SK-N-SH (cell line): ENCODE data around the gene CHGA. TPM values are rescaled to one million over a fixed set of nuclear protein-coding genes. Genes with fewer than 3 reads are reported as not detected.
A peak's percentile ranks its signal among the peaks of the same experiment; 100 is the strongest.

ENCODE experiments used
- CTCF ChIA-PET: fragments of 300-600, 350-600 bp; formaldehyde crosslinking; extraction: SDS; loops from one replicate; lab custom pipeline; 2021; lab: Yijun Ruan, JAX
- POLR2A ChIA-PET: fragments of 350-600 bp; sonication (Branson Sonifier 250); formaldehyde crosslinking; extraction: SDS; loops from one replicate; lab custom pipeline; 2020; ENCODE audit warnings: antibody characterized with exemption, inconsistent platforms; lab: Yijun Ruan, JAX
- DNase-seq: peaks from one replicate; pipeline ENCODE4 v3.0.0; 2012
- H2AFZ ChIP-seq: fragments of 200-600 bp; sonication (generic); 2 replicates; pipeline ENCODE4 v1.8.1; 2016; ENCODE audit warnings: antibody characterized with exemption, mild to moderate bottlenecking, low read depth
- H3F3A ChIP-seq: fragments of 200-600 bp; sonication (generic); replicated peaks from 2 replicates; pipeline ENCODE3; 2016; ENCODE audit warnings: antibody characterized with exemption, mild to moderate bottlenecking; ENCODE audit not compliant: insufficient read depth
- H3K27ac ChIP-seq, 2 experiments: fragments of 200-500 bp in 1 of 2; fragments of 200-600 bp in 1 of 2; sonication (Bioruptor generic) in 1 of 2; sonication (generic), shearing (Covaris generic) in 1 of 2; 2 replicates each; pipeline versions ENCODE4 v1.5.1 to v1.6.1; 2014 to 2016; ENCODE audit warnings: low read depth in 2 of 2, inconsistent platforms in 1 of 2, low read length in 1 of 2, mild to moderate bottlenecking in 1 of 2, mixed read lengths in 1 of 2
- H3K27me3 ChIP-seq: fragments of 200-600 bp; sonication (generic), shearing (Covaris generic); 2 replicates; pipeline ENCODE4 v1.6.1; 2016; ENCODE audit warnings: mixed run types; ENCODE audit not compliant: insufficient read depth
- H3K36me3 ChIP-seq, 2 experiments: fragments of 200-500 bp in 1 of 2; fragments of 200-600 bp in 1 of 2; sonication (Bioruptor generic) in 1 of 2; sonication (generic) in 1 of 2; replicated peaks in 1 of 2; 2 replicates each; pipeline versions ENCODE3 to v1.5.1; 2014 to 2016; ENCODE audit warnings: low read length in 1 of 2, mild to moderate bottlenecking in 1 of 2; ENCODE audit not compliant: insufficient read depth in 2 of 2, control insufficient read depth in 1 of 2
- H3K4me1 ChIP-seq, 2 experiments: fragments of 200-500 bp in 1 of 2; fragments of 200-600 bp in 1 of 2; sonication (Bioruptor generic) in 1 of 2; sonication (generic), shearing (Covaris generic) in 1 of 2; 2 replicates each; pipeline versions ENCODE4 v1.5.1 to v1.6.1; 2014 to 2016; ENCODE audit warnings: low read depth in 1 of 2, low read length in 1 of 2, mixed run types in 1 of 2; ENCODE audit not compliant: insufficient read depth in 2 of 2, control insufficient read depth in 1 of 2
- H3K4me2 ChIP-seq: fragments of 200-600 bp; sonication (generic), shearing (Covaris generic); 2 replicates; pipeline ENCODE4 v1.6.1; 2017; ENCODE audit warnings: mixed run types
- H3K4me3 ChIP-seq, 2 experiments: fragments of 200-500 bp in 1 of 2; fragments of 200-600 bp in 1 of 2; sonication (Bioruptor generic) in 1 of 2; sonication (generic), shearing (Covaris generic) in 1 of 2; 2 replicates each; pipeline versions ENCODE4 v1.5.1 to v1.8.1; 2014 to 2016; ENCODE audit warnings: low read depth in 2 of 2, inconsistent platforms in 1 of 2, low read length in 1 of 2, mild to moderate bottlenecking in 1 of 2, mixed read lengths in 1 of 2, moderate library complexity in 1 of 2
- H3K79me2 ChIP-seq: fragments of 200-600 bp; sonication (generic); 2 replicates; pipeline ENCODE4 v1.8.1; 2017; ENCODE audit warnings: mild to moderate bottlenecking; ENCODE audit not compliant: insufficient read depth
- H3K9ac ChIP-seq: fragments of 200-600 bp; sonication (generic); 2 replicates; pipeline ENCODE4 v1.6.1; 2017; ENCODE audit warnings: mixed run types
- H3K9me2 ChIP-seq: fragments of 200-600 bp; sonication (generic); 2 replicates; pipeline ENCODE4 v1.6.1; 2017; ENCODE audit warnings: mixed run types
- H3K9me3 ChIP-seq: fragments of 200-600 bp; sonication (generic); 2 replicates; pipeline ENCODE4 v1.6.1; 2017; ENCODE audit warnings: mixed run types, mild to moderate bottlenecking, moderate library complexity
- H4K20me1 ChIP-seq: fragments of 200-600 bp; sonication (generic); 2 replicates; pipeline ENCODE4 v1.6.1; 2017; ENCODE audit warnings: mild to moderate bottlenecking, mixed run types; ENCODE audit not compliant: insufficient read depth
- GABPA ChIP-seq: IDR thresholded peaks from 2 replicates; pipeline ENCODE4 v1.4.0; 2012; ENCODE audit warnings: low read depth, mild to moderate bottlenecking
- GATA2 ChIP-seq: sonication (generic); formaldehyde crosslinking; IDR thresholded peaks from 2 replicates; pipeline ENCODE4 v1.5.0; 2020; ENCODE audit warnings: mild to moderate bottlenecking, missing genetic modification reagents
- IRF3 ChIP-seq: fragments of 150-350 bp; IDR thresholded peaks from 2 replicates; pipeline ENCODE4 v1.6.1; 2016; ENCODE audit warnings: mild to moderate bottlenecking, low read depth, low read length
- MXI1 ChIP-seq: IDR thresholded peaks from 2 replicates; pipeline ENCODE4 v1.6.1; 2012; ENCODE audit warnings: mild to moderate bottlenecking, low read depth, low read length, improper control_type of control experiment
- NRF1 ChIP-seq: IDR thresholded peaks from 2 replicates; pipeline ENCODE4 v1.6.1; 2012; ENCODE audit warnings: low read depth, mild to moderate bottlenecking, low read length
- RAD21 ChIP-seq: IDR thresholded peaks from 2 replicates; pipeline ENCODE4 v1.6.1; 2012; ENCODE audit warnings: mild to moderate bottlenecking, low read length
- RFX5 ChIP-seq: IDR thresholded peaks from 2 replicates; pipeline ENCODE4 v1.6.1; 2012; ENCODE audit warnings: mild to moderate bottlenecking, improper control_type of control experiment, low read length
- RXRA ChIP-seq: IDR thresholded peaks from 2 replicates; pipeline ENCODE4 v1.4.0; 2012; ENCODE audit warnings: low read depth, mild to moderate bottlenecking, borderline replicate concordance
- SIN3A ChIP-seq: IDR thresholded peaks from 2 replicates; pipeline ENCODE4 v1.6.1; 2012; ENCODE audit warnings: low read depth, mild to moderate bottlenecking, low read length, moderate library complexity, borderline replicate concordance
- SMC3 ChIP-seq: IDR thresholded peaks from 2 replicates; pipeline ENCODE4 v1.6.1; 2012; ENCODE audit warnings: low read depth, low read length, improper control_type of control experiment
- TEAD4 ChIP-seq: IDR thresholded peaks from 2 replicates; pipeline ENCODE4 v1.4.0; 2012; ENCODE audit warnings: mild to moderate bottlenecking, borderline replicate concordance; ENCODE audit not compliant: insufficient read depth
- USF1 ChIP-seq: IDR thresholded peaks from 2 replicates; pipeline ENCODE4 v1.4.0; 2012; ENCODE audit warnings: low read depth, borderline replicate concordance
- YY1 ChIP-seq: IDR thresholded peaks from 2 replicates; pipeline ENCODE4 v1.4.0; 2012; ENCODE audit warnings: low read depth, mild to moderate bottlenecking
- WGBS: methylation state at CpG from one replicate; pipeline ENCODE4 v1.1.6; 2017; ENCODE audit warnings: low lambda C conversion rate; 5-methylcytosine and 5-hydroxymethylcytosine counted together
- polyA plus RNA-seq, 3 experiments: library from polyadenylated mRNA; depleted of rRNA; stranded (reverse); fragments of >200 nt; gene quantifications; 2 replicates each; pipeline ENCODE4 v1.2.3, GENCODE V29; 2012
- TF ChIP-seq, protein P1 (sequence below): IDR thresholded peaks from 2 replicates; pipeline ENCODE4 v1.4.0; 2012; ENCODE audit warnings: low read depth
- TF ChIP-seq, protein P2 (sequence below): IDR thresholded peaks from 2 replicates; pipeline ENCODE4; 2012
- TF ChIP-seq, protein P3 (sequence below): IDR thresholded peaks from 2 replicates; pipeline ENCODE4 v1.6.1; 2012; ENCODE audit warnings: mild to moderate bottlenecking, low read depth, low read length, moderate library complexity

Gene CHGA
- polyA plus RNA-seq, 1 of the 3 experiments (the other 2 are of a cell fraction): 5.6 TPM

GRCh38 chr14:92916201-92916600, 6.7 kb upstream of the CHGA start:
- no peak overlapping the region for H2AFZ ChIP-seq
- peak overlapping the region in 1 of 2 experiments; percentile 98; a peak in 2 of 4 replicates for H3K27ac ChIP-seq
- no peaks in the 10 kb centered on the region for H3K9me2 ChIP-seq
- H3K27me3 ChIP-seq: peaks cover 5% of the 10 kb centered on the region; the same call in 1 of the 2 replicates
- POLR2A ChIA-PET: interaction anchor here (0.9 to 5.2 kb wide), 6 partner anchors 9 to 31 kb away, joined by 3 to 79 read pairs (median 10); no protein-coding TSS in a partner anchor
- DNase-seq: no peak
- H3K9me3 ChIP-seq: no peaks in the 10 kb centered on the region
- no peak overlapping the region for H3K9ac ChIP-seq
- no peak for TF ChIP-seq RXRA
- TF ChIP-seq TEAD4: no peak
- TF ChIP-seq YY1: no peak
- TF ChIP-seq GATA2 (CRISPR knock-in tag): no peak
- TF ChIP-seq, protein P1, sequence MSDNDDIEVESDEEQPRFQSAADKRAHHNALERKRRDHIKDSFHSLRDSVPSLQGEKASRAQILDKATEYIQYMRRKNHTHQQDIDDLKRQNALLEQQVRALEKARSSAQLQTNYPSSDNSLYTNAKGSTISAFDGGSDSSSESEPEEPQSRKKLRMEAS: no peak
- TF ChIP-seq, protein P2, sequence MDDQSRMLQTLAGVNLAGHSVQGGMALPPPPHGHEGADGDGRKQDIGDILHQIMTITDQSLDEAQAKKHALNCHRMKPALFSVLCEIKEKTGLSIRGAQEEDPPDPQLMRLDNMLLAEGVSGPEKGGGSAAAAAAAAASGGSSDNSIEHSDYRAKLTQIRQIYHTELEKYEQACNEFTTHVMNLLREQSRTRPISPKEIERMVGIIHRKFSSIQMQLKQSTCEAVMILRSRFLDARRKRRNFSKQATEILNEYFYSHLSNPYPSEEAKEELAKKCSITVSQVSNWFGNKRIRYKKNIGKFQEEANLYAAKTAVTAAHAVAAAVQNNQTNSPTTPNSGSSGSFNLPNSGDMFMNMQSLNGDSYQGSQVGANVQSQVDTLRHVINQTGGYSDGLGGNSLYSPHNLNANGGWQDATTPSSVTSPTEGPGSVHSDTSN: no peak
- TF ChIP-seq GABPA: no peak
- no peak for TF ChIP-seq USF1
- no peak for TF ChIP-seq NRF1
- no peak for TF ChIP-seq IRF3
- no peaks in the 10 kb centered on the region for H3F3A ChIP-seq
- WGBS: 19% methylated on average over 4 of the region's 4 CpGs
- H3K79me2 ChIP-seq: no peaks in the 10 kb centered on the region
- H3K36me3 ChIP-seq: no peaks in the 10 kb centered on the region
- CTCF ChIA-PET: interaction anchor here (0.6 to 3.9 kb wide), 11 partner anchors 9 to 70 kb away, joined by 3 to 27 read pairs (median 3); no protein-coding TSS in a partner anchor
- H3K4me2 ChIP-seq: no peak overlapping the region
- peaks cover 0 to 56% of the 10 kb centered on the region in 2 experiments; a peak in 2 of 4 replicates for H3K4me1 ChIP-seq
- no peak overlapping the region for H3K4me3 ChIP-seq
- no peaks in the 10 kb centered on the region for H4K20me1 ChIP-seq

DNA sequence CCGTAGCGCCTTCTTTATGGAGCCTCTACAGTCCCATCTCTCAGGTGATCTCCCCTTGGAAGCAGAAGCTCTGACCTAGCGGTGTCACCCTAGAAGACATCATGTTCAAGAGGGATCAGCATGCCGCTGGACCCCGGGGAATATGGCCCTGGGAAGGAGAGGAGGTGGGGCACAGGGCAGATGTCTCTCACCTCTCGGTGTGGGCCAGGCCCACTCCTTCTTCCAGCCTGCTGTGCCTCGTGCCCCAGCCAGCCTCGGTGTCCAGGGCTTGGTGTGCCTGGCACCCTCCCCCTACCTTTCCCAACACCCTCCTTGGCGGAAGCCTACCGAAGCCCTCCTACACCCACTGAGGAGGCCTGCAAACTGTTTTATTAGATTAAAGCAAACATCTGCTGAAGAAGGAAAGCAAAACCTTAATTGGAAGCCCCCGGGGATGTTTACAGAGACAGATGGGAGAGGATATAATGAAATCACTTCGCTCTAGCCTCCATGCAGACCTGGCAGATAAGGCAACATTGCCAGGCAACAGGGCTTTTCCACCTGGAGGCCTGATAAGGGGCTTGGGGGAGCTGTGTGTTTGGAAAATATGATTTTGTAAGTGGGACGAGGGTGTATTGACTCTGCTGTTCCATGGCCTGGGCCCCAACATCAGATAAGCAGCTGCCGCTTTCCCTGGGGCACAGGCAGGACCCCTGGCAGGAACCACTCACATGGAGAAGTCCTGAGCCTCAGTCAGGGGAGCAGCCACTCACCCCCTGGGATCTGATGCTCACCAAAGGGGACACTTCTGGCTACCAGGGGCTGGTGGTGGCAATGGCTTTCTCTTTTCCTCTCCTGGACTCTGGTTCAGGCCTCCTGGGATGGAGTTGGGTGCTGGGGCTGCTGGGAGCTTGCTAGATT, 5.7 kb upstream of the CHGA start:
- no peak overlapping the region for H3K9ac ChIP-seq
- POLR2A ChIA-PET: interaction anchor here (0.6 to 5.2 kb wide), 14 partner anchors 9 to 126 kb away, joined by 3 to 79 read pairs (median 4); partner anchors contain the start of gene GOLGA5
- peak overlapping the region in 1 of 2 experiments; percentile 98; a peak in 2 of 4 replicates for H3K27ac ChIP-seq
- H3F3A ChIP-seq: no peaks in the 10 kb centered on the region
- H2AFZ ChIP-seq: no peak overlapping the region
- H3K4me3 ChIP-seq: no peak overlapping the region
- CTCF ChIA-PET: interaction anchor here (0.9 to 3.9 kb wide), 10 partner anchors 12 to 196 kb away, joined by 3 to 27 read pairs (median 4); no protein-coding TSS in a partner anchor
- no peaks in the 10 kb centered on the region for H3K9me3 ChIP-seq
- H3K9me2 ChIP-seq: no peaks in the 10 kb centered on the region
- H3K4me2 ChIP-seq: no peak overlapping the region
- 14% methylated on average over 10 of the region's 14 CpGs for WGBS
- H3K36me3 ChIP-seq: no peaks in the 10 kb centered on the region
- peaks cover 0 to 61% of the 10 kb centered on the region in 2 experiments; a peak in 2 of 4 replicates for H3K4me1 ChIP-seq
- H4K20me1 ChIP-seq: no peaks in the 10 kb centered on the region
- peak; percentile 91 for DNase-seq
- H3K79me2 ChIP-seq: no peaks in the 10 kb centered on the region
- peaks cover 6% of the 10 kb centered on the region; the same call in 1 of the 2 replicates for H3K27me3 ChIP-seq
- TF ChIP-seq, protein P3, sequence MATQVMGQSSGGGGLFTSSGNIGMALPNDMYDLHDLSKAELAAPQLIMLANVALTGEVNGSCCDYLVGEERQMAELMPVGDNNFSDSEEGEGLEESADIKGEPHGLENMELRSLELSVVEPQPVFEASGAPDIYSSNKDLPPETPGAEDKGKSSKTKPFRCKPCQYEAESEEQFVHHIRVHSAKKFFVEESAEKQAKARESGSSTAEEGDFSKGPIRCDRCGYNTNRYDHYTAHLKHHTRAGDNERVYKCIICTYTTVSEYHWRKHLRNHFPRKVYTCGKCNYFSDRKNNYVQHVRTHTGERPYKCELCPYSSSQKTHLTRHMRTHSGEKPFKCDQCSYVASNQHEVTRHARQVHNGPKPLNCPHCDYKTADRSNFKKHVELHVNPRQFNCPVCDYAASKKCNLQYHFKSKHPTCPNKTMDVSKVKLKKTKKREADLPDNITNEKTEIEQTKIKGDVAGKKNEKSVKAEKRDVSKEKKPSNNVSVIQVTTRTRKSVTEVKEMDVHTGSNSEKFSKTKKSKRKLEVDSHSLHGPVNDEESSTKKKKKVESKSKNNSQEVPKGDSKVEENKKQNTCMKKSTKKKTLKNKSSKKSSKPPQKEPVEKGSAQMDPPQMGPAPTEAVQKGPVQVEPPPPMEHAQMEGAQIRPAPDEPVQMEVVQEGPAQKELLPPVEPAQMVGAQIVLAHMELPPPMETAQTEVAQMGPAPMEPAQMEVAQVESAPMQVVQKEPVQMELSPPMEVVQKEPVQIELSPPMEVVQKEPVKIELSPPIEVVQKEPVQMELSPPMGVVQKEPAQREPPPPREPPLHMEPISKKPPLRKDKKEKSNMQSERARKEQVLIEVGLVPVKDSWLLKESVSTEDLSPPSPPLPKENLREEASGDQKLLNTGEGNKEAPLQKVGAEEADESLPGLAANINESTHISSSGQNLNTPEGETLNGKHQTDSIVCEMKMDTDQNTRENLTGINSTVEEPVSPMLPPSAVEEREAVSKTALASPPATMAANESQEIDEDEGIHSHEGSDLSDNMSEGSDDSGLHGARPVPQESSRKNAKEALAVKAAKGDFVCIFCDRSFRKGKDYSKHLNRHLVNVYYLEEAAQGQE: no peak
- TF ChIP-seq RAD21 (peak; percentile 45), MXI1 (peak; percentile 71; the same call in 1 of the 2 replicates), SIN3A (no peak), NRF1 (no peak), SMC3 (peak; percentile 20; the same call in 1 of the 2 replicates), RFX5 (peak; percentile 55; the same call in 1 of the 2 replicates)
